NOMO-1 treated with dmso at 0.1 percent for 144 hours (cell line): Measurements from ENCODE around the gene FERMT1.
"Not testable (repeated sequence)": the region's sequence is repeated elsewhere in the genome, so short reads cannot be mapped to it uniquely, and the experiment has no call there.

Experiments
- DNase-seq: peaks from one replicate; lab custom pipeline; 2025; ENCODE audit not compliant: unreplicated experiment; lab: John Stamatoyannopoulos, UW

FERMT1 gene

GRCh38 chr20:6120491-6120988 lies 2.3 kb downstream of the FERMT1 start:
- no peak for DNase-seq

- DNase-seq = no peak
Observed at GRCh38 chr20:6116758-6117157, 6.1 kb downstream of the FERMT1 start.

- DNase-seq = no peak
Observed at GRCh38 chr20:6115221-6115895, 7.5 kb downstream of the FERMT1 start.

DNA sequence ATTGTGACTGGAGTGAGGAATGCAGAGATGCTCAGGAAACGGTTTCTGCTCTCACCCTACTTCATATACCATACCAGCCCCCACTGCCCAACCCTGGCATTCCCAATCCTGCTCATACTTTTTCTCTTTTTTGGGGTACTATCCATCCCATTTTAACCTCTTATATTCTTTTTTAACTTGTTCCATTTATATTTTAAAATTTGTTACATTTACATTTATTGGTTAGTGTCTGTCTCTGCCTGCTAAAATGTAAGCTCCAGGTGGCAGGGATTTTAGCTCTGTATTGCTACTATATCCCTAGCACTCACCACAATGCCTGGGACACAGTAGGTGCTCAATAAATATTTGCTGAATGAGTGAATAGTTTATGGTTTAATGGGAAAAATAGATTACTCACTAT lies 8.1 kb downstream of the FERMT1 start:
- no peak for DNase-seq

- no peak for DNase-seq
Observed at GRCh38 chr20:6113951-6114350, 8.9 kb downstream of the FERMT1 start.

DNA sequence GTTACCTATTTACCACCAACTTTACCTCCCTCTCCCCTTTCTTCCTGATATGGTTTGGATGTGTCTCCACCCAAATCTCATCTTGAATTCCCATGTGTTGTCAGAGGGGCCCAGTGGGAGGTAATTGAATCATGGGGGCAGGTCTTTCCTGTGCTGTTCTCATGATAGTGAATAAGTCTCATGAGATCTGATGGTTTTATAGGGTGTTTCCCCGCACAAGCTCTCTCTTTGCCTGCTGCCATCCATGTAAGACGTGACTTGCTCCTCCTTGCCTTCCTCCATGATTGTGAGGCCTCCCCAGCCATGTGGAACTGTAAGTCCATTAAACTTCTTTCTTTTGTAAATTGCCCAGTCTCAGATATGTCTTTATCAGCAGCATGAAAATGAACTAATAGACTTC lies 9.9 kb downstream of the FERMT1 start:
- not testable (repeated sequence) for DNase-seq

GRCh38 chr20:6108330-6108729 lies 14.5 kb downstream of the FERMT1 start:
- no peak for DNase-seq

DNA sequence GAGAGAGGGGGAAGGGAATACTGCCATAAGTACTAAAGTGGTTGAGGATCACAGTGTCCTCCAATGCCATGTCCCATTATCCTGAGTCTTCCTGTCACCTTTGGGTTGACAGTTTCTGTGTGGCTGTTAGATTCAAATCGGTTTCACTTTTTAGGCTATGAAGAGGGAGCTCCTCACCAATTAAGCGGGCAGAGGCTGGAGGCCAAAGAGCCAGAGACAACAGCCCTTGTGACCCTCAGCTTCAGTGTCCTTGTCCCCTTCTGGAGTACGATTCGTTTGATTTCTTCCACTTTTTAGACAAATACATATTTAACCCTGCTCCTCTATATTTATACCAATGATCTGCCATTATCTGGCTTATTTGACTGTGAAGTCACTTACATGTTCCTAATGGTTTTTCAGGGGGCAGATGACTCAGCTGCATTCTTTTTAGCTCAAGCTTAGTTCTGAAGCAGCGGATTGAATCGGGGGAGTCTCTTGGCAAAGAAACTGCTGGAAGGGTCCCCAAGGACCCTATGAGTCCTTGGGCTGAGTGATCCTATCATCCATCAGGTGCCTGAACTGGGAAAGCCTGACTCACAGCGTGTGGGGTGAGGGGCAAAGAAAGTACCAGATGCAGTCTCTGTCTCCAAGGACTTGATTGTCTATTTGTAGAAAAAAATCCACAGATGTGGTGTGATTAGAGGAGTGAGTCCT lies 18.2 kb downstream of the FERMT1 start:
- no peak for DNase-seq

DNA sequence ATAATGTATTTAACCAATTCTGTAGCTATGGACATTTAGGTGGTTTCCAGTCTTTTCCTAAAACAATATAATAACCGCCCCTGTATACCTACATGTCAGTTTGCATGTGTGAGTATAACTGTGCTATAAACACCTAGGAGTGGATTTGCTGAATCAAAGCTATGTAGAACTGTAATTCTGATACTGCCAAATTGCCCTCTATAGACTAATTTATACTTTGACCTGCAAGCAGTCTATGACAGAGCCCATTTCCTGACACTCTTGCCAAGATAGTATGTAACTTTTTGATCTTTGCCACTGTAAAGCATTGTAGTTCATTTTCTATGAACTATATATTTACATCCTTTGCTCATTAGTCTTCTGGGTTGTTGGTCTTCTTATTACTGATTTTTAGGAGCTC lies 19.5 kb downstream of the FERMT1 start:
- DNase-seq = no peak

DNA sequence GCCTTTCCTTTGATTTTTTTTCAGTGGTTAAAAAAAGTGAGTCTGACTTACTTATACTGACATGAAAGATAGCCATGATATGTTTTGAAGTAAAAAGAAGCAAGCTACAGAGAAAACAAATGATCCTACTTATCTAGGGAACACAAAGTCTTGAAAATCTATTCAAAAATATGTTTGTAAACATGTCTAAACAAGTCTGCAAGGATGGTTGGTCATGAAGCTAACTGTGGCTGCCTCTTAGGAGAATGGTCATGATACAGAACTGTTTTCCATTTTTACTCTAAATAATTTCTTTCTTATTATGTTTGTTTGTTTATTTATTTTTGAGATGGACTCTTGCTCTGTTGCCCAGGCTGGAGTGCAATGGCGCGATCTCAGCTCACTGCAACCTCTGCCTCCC lies 21.5 kb downstream of the FERMT1 start:
- DNase-seq = no peak

DNA sequence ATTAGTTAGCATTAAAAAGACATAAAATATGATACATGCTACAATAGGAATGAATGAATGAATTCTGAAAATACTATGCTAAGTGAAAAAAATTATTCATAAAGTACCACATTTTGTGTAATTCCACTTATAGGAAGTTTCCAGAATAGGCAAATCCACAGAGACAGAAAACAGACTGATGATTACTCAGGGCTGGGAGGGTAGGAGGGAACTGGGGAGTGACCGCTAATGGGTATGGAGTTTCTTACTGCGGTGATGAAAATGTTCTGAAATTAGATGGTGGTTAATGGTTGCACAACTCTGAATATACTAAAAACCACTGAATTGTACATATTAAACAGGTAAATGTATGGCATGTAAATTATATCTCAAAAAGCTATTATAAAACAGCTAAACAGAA lies 22.6 kb downstream of the FERMT1 start:
- peak; percentile 65 for DNase-seq

DNA sequence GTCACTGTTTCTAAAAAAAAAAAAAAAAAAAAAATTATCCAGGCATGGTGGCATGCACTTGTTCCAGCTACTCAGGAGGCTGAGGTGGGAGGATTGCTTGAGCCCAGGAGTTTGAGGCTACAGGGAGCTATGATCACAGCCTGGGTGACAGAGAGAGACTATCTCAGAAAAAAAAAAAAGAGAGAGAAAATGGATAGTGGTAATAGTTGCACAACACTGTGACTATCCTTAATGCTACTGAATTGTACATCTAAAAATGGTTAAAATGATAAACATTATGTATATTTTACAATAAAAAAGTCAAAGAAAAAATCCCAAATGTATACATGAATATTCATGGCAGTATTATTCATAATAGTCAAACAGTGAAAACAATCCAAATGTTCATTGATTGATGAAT lies 23.0 kb downstream of the FERMT1 start:
- no peak for DNase-seq

GRCh38 chr20:6095409-6095808 lies 27.4 kb downstream of the FERMT1 start:
- DNase-seq = no peak

GRCh38 chr20:6094565-6094964 lies 28.3 kb downstream of the FERMT1 start:
- no peak for DNase-seq

DNA sequence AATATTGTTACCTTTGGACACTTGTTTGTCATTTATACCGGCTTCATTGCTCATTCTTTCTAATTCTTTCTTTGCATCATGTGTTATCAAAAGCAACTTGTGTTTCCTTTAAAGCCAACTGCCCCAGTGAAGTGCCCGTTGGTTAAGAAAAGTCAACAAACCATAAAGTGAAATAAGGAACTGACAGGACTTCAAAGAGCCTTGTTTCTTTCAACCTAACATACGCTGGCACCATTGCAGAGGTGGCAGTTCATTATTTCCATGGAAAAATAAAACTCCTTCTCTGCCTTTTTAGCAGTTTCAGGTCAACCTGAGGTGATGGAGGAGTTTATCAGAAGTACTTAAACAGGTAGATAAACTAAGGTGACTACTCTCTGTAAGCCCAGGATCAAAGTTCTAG lies 28.8 kb downstream of the FERMT1 start:
- peak; percentile 32 for DNase-seq

DNA sequence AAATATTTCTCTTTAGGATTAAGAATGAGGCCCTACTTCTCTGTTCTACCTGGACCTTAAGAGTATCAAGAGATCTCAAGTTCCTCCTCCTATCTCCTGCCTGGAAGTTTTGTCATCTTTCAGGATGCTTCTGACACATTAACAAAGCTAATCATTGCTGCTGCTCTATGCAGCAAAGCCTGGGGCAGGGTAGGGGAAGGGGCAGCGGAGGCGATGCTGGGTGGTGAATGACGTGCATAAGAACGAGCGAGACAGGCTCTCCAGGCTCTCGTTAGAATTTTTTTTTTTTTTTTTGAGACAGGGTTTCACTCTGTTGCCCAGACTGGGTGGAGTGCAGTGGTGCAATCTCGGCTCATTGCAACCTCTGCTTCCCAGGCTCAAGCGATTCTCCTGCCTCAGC lies 31.2 kb downstream of the FERMT1 start:
- DNase-seq = no peak

- no peak for DNase-seq
Observed at GRCh38 chr20:6086868-6087267, 36.0 kb downstream of the FERMT1 start.

- DNase-seq = no peak
Observed at GRCh38 chr20:6083926-6084325, 38.9 kb downstream of the FERMT1 start.

DNA sequence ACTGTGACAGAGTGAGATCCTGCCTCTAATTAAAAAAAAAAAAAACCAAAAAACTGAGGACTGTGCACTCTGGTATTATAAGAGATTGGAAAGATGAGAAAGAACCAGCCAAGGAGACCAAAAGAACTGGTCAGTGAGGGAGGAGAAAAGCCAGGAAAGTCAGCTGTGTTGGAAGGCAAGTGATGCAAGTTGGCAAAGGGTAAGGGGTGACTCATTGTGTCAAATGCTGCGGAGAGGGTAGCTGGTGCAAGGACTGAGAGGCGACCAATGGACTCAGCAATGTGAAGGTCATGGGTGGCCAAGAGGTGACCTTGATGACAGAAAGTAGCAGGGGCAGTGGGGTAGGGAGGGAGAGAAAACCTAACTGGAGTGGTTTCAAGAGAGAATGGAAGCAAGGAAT lies 41.6 kb downstream of the FERMT1 start:
- DNase-seq = no peak

- DNase-seq = no peak
Observed at GRCh38 chr20:6079016-6079415, 43.8 kb downstream of the FERMT1 start.

DNA sequence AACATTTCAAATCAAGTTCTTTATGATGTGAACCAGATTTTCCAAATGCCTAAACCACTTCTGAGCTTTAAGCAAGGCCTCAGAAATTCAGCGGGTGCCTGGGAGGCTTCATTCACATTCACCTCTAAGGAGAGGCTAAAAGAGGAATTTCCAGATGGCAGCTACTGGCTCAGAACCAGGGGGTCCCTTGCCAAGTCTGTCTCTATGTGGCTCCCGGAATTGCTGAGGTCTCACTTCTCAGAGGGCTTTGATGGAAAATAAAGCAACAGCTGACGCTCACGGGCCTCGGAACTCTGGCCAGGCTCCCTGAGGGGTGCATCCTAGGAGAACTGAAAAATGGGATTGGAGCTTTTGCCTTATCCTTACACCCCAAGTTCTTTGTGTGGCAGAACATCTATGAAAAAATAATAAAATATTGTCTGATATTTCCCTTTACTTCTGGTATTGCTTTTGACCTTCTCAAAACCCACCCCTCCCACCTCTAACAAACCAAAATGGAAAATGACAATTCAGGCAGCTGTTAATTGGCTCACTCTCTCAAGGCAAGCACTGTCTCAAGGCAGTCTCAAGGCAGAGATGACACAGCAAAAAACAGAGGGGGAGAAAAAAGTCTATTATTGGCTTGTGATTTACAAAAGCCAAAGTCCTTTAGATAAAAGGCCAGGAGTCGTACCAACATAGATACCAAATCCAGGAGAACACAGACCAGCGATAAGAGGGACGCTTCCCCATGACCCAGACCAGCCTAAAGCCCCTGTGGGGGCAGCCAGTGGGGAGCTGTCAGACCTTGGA lies 47.2 kb downstream of the FERMT1 start:
- DNase-seq = no peak

DNA sequence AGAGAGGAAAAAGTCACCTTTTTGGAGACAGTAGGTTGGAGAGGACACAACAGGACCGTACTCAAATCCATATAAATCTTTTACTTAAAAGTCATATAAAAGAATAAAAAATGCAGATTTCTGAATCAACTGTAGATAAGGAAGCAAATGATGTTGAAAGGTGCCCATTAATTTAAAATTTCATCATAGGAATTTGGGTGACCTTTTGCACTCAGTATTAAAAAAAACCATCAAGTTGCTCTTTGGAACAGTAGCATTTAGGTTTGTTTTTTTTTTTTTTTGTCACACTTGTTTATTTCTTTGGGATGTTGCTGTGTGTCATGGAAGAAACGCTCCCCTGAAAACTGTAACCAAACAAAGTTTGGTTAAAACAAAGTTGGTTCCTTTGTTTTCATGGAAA lies 48.0 kb downstream of the FERMT1 start:
- DNase-seq = no peak
